ENCODE results near the gene CLPSL2.

Gene CLPSL2

GRCh38 chr6:35746516-35746915 lies 29.9 kb upstream of the CLPSL2 start:
- DNase-seq (ENCODE audit: low spot score): no peak

- DNase-seq (ENCODE audit: low spot score): no peak
These were observed 28.5 kb upstream of the CLPSL2 start for GRCh38 chr6:35747877-35748276.

- no peak for DNase-seq (ENCODE audit: low spot score)
These were observed 25.8 kb upstream of the CLPSL2 start for GRCh38 chr6:35750557-35750956.

- DNase-seq (ENCODE audit: low spot score): no peak
These were observed 24.8 kb upstream of the CLPSL2 start for GRCh38 chr6:35751594-35751993.

- no peak for DNase-seq (ENCODE audit: low spot score)
These were observed 24.1 kb upstream of the CLPSL2 start for GRCh38 chr6:35752330-35752729.

GRCh38 chr6:35754452-35755277 lies 21.7 kb upstream of the CLPSL2 start:
- DNase-seq (ENCODE audit: low spot score): no peak

- no peak for DNase-seq (ENCODE audit: low spot score)
These were observed 21.0 kb upstream of the CLPSL2 start for GRCh38 chr6:35755278-35755924.

GRCh38 chr6:35757456-35758123 lies 18.8 kb upstream of the CLPSL2 start:
- peak; percentile 71 for DNase-seq (ENCODE audit: low spot score)

- DNase-seq (ENCODE audit: low spot score): peak; percentile 72
These were observed 17.0 kb upstream of the CLPSL2 start for GRCh38 chr6:35759426-35759825.

- peak; percentile 29 for DNase-seq (ENCODE audit: low spot score)
These were observed 10.7 kb upstream of the CLPSL2 start for GRCh38 chr6:35765739-35766138.

- no peak for DNase-seq (ENCODE audit: low spot score)
These were observed 7.2 kb upstream of the CLPSL2 start for GRCh38 chr6:35769211-35769610.

GRCh38 chr6:35771343-35771627 lies 5.1 kb upstream of the CLPSL2 start:
- no peak for DNase-seq (ENCODE audit: low spot score)

- no peak for DNase-seq (ENCODE audit: low spot score)
These were observed 2.1 kb upstream of the CLPSL2 start for GRCh38 chr6:35774116-35774794.

GRCh38 chr6:35775031-35775430 lies 1.4 kb upstream of the CLPSL2 start:
- DNase-seq (ENCODE audit: low spot score): no peak

GRCh38 chr6:35777356-35778102 lies 1.1 kb downstream of the CLPSL2 start:
- no peak for DNase-seq (ENCODE audit: low spot score)

- DNase-seq (ENCODE audit: low spot score): no peak
These were observed 2.0 kb downstream of the CLPSL2 start for GRCh38 chr6:35778437-35778836.

GRCh38 chr6:35780719-35781118 lies 4.3 kb downstream of the CLPSL2 start, which contains the start of gene CLPSL1:
Gene CLPSL1, plus strand, starts transcription at chr6:35781019. Its CDS starts 92 bp downstream, at chr6:35781111.
- DNase-seq (ENCODE audit: low spot score): no peak

- no peak for DNase-seq (ENCODE audit: low spot score)
These were observed 4.9 kb downstream of the CLPSL2 start for GRCh38 chr6:35781290-35781689.

- DNase-seq (ENCODE audit: low spot score): no peak
These were observed 6.0 kb downstream of the CLPSL2 start for GRCh38 chr6:35782424-35782823.

- DNase-seq (ENCODE audit: low spot score): no peak
These were observed 7.8 kb downstream of the CLPSL2 start for GRCh38 chr6:35784200-35784599.

- no peak for DNase-seq (ENCODE audit: low spot score)
These were observed 9.9 kb downstream of the CLPSL2 start for GRCh38 chr6:35786272-35786671.
